GM18907 (cell line): ENCODE results near the gene CTNNA3.
"Not testable (repeated sequence)": the region's sequence is repeated elsewhere in the genome, so short reads cannot be mapped to it uniquely, and the experiment has no call there.

Source experiments
- ATAC-seq: cut with Tn5 transposase; IDR thresholded peaks from one replicate; pipeline ENCODE4 v1.9.1; 2021; ENCODE audit warnings: mild to moderate bottlenecking, moderate library complexity; ENCODE audit not compliant: unreplicated experiment

The CTNNA3 gene

DNA sequence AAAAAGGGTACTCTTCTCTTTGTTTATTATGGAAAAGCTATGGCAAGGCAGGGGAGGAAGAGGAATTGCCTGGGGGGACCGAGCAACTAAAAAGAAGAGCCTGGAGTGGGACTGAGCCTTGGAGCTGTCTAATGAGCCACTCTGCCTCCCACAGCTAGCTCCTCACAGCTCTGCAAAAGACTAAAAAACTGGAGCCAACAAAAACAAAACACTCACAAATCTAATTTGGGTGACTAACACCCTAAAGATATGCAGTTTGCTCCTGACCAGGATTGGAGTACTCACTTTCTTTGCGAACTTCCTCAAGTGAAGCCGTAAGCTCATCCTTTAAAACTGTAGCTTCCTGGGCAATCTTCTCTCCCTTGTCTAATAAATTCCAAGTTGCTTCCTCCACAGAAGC lies 89.4 kb downstream of the CTNNA3 start:
- ATAC-seq = no peak

DNA sequence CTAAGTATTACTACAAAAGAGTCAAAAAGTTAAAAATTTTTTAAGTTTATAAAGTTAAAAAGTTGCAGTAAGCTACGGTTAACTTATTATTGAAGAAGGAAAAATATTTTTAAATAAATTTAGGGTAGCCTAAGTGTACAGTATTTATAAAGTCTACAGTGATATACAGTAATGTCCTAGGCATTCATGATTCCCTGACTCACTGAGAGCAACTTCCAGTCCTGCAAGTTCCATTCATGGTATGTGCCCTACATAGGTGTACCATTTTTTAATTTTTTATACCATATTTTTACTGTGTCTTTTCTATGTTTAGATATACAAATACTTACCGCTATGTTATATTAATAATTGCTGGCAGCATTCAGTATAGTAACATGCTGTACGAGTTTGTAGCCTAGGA lies 92.3 kb downstream of the CTNNA3 start:
- no peak for ATAC-seq

DNA sequence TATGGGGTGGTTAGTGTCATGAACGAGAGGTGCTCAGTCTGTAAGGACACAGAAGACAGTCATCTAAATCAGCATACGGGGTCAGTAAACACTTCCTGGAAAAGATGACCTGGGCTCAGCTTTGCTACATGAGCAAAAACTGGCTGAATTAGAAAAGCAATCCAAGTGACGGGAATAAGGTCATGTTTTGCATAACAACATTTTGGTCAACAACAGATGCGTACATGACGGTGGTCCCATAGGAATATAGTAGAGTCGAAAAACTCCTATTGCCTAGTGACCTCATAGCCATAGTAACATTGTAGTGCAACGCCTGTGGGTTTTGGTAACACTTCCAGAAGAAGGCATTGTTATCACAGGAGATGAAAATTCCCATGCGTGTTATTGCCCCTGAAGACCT lies 92.9 kb downstream of the CTNNA3 start:
- no peak for ATAC-seq

DNA sequence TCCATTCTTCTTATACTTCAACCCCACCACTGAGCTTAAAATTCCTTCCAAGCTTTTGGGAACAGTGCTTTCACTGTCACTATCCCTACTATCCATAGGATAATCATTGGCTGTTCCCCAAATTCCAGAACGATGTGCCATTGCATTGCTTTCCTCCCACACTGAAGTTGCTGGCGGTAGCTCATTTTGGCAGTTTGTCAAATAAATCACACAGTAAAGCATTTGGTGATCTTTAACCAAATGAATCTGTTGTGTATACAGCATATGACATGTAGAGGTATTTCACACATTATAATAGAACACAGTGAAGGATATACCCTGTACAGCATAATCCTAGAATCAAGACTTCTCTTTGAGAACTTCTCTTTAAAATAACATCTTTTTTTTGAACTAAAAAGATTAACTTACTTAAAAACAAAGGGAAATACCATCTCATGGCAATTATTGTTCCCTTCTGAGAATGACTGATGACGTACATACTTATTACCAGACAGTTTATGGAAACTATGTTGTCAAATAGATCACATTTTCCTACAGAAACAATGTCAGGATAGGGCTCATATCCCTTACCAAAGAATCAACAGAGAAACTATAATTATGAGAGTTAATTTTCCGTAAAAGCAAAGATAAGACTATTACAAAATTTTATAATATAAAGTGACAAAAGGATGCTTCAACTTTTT lies 93.6 kb downstream of the CTNNA3 start:
- no peak for ATAC-seq

DNA sequence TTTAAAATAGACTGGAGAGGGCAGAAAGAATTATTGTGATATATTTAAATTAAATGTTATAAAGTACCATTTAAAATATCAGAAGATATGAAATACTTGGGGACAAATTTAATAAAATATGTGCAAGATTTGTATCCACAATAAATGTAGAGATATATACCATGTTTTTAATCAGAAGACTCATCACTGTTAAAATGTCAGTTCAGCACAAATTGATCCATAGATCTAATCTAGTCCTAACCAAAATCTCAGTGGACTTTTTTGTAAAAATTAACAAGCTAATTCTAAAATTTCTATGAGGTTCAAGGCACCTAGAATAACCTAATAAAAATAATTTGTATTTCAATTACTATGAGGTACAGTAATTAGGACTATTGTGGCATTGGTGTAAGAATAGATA lies 96.4 kb downstream of the CTNNA3 start:
- ATAC-seq = no peak

DNA sequence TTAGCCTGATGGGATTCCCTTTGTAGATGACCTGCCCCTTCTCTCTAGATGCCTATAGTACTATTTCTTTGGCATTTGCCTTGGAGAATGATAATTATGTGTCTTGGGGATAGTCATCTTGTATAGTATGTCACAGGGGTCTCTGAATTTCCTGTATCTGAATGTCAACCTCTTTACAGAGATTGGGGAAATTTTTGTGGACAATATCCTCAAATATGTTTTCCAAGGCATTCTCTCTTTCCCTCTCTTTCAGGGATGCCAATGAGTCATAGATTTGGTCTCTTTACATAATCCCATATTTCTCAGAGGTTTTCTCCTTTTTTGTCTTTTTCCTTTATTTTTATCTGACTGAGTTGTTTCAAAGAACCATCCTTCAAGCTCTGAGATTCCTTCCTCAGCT lies 99.4 kb downstream of the CTNNA3 start:
- no peak for ATAC-seq

DNA sequence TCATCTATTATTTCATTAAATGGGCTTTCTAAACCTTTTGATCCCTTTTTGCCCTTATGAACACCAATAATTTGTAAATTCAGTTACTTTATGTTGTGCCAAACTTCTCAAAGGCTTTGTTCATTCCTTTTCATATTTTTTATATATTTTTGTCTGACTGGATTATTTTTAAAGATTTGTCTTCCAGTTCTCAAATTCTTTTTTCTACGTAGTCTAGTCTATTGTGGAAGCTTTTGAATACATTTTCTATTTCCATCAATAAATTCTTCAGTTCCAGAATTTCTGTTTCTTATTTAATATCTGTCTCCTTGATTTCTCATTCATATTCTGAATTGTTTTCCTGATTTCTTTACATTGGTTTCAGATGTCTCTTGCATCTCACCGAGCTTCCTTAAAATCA lies 108.2 kb downstream of the CTNNA3 start:
- no peak for ATAC-seq

DNA sequence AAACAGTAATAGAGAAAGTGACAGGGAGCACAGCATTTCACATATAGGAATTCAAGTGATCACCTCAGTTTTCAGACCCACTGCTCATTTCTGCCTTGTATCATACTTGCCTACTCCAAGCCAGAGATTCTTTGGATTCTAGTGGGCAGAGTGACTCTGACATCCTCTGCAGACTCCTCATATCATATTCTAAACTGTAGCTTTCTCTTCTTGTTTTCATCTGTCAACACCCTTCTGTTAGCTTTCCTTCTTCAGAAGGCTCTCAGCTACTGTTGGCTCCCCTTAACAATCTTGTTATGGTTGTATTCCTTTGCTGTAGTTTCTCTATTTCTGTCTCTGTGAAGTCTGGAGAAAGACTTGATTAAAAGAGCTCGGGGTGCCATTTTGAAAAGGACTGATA lies 120.5 kb downstream of the CTNNA3 start:
- ATAC-seq = no peak

DNA sequence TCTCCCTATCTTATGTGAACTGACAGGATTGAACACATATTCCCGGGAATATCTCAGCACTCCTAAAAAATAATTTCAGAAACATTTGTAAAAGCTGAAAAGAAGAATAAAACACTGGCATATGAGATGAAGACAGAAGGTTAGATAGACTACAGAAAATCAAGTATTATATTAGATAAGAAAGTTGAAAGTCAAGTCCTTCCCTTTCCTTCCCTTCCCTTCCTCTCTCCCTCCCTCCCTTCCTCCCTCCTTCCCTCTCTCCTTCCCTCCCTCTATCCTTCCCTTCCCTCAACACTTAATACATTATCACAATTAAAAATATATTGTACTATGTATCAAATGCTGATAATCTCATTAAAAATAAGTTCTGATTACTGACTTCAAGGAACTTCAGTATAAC lies 122.5 kb downstream of the CTNNA3 start:
- ATAC-seq = no peak

DNA sequence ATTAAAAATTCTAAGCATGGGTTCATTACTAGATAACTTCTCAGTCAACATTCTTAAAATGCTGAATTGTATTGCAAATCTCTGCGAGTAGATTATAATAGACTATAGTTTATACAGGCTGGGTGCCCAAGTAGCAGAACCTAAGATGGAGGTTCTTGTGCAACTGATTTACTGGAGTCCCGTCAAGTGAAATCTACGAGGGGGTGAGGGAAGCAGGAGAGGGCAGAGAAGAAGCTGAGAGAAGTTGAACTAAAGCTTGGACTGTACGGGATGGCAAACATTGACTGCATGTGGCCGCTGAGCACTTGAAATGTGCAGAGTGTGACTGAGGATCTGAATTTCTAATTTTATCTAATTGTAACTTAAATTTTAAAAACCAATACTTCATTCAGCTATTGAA lies 124.5 kb downstream of the CTNNA3 start:
- no peak for ATAC-seq

DNA sequence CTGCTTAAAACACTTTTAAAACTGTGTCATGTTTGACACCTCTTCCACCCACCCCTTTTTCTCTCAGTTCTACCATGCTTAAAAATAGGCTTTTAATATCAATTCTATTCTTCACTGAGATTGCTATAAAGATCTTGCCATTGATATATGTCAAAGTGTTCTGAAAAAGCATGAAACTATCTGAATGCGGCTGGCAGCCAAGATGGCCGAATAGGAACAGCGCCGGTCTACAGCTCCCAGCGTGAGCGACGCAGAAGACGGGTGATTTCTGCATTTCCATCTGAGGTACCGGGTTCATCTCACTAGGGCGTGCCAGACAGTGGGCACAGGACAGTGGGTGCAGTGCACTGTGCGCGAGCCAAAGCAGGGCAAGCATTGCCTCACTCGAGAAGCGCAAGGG lies 137.7 kb downstream of the CTNNA3 start:
- ATAC-seq = not testable (repeated sequence)

DNA sequence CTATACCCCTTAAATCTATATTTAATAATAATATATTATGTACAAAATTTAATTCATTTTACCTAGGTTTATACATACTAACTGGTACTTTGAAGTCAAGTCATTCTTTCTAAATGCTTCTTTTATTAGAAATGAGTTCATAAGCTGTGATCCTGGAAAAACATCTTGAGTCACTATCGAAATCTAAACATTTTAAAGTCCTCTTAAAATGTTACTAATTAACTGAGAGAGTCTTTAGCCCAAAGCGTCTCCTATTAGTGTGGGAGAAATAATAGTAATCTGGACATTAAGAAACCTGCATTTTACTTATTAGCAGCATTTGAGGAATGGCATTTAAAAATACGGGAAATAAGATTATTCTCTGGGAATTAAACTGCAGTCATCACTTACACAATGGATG lies 142.7 kb downstream of the CTNNA3 start:
- no peak for ATAC-seq

DNA sequence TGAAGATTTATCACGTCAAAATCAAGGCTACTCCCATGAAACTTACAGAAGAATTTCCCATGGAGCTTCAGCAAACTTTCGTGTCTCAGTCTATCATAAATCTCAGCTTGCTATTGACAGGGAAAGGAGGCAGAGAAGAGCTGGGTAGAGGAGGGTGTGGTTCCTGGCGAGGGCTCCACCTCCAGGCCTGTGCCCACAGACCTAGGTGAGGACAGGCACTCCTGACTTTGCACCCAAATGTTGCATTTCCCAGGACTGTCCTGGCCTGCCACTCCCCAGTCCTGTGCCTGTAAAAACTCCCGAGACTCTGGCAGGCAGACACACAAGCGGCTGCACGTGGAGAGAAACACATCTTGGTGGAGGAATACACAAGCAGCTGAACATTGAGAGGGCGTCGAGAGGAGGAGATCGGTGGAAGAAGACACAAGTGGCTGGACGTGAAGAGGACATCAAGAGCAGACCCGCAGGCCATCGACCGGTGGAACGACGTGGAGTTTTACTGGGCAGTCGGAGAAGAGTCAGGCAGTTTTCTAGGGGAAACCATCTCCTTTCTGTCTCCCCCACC lies 145.1 kb downstream of the CTNNA3 start:
- no peak for ATAC-seq

DNA sequence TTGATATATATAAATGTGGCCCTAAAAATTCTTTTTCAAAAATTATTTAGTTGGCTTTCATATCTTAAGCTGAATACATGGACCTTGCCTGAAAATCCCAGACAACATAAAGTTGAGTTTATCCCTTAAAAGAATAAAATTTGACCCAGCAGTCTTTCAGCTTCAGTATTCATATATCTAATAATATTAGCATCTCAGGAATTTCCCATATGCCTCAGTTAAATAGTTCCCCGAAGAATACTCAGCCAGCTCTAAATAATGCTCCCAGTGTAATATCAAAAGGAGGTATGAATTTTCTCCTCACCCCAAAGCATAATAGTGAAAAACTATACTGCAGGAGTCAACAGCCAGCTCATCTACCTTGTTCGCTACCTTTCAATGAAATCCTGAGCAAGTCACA lies 145.9 kb downstream of the CTNNA3 start:
- ATAC-seq = no peak

DNA sequence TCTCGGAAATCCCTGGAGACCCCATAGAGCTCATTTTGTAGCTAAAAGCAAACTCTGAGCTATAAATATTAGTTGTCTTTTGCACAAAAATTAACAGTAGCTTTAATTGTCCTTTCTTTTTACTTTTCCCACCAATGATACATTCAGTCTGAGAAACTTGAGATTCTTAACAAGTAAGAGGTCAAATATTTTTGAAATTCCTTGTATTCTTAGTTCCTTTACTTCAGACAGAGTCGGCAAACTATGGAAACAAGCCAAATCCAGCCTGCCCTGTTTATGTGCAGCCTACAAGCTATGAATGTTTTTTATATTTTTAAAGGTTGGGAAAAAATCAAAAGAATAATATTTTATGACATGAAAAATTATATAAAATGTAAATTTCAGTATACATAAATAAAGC lies 146.6 kb downstream of the CTNNA3 start:
- no peak for ATAC-seq

DNA sequence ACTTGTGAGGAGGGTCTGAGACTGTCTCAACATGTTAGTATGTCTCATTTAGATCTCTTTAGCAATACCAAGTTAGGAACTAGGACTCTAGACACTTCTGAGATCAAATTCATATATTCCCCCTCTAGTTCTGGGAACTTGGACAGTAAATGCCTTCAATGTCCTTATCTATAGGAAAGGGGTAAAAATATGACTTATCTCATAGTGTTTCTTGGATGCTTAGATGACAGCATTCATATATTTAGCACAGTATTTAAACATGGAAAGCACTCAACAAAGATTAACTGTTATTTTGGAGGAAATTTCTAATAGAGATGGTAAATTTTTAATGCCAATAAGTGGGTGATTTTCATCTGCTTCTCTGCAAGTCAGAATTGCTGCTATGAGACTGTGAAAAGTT lies 154.6 kb downstream of the CTNNA3 start:
- ATAC-seq = no peak

DNA sequence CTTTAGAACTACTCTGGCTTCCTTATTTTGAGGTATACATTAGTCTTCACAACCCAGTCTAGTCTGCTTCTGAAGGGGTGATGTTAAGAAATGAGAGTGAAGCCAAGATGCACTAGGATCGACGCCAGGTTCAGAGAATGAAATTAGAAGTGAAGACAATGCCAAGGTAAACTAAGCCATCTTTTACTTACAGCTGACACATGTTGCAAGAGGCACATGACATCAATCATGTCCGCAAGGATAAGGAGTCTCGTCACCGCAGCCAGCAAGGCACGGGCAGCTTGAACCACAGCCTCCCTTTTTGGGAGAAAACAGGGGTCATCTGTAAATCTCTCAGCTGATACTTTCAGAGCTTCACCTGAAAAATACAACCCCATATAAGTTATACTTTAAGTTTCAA lies 156.7 kb downstream of the CTNNA3 start:
- no peak for ATAC-seq

DNA sequence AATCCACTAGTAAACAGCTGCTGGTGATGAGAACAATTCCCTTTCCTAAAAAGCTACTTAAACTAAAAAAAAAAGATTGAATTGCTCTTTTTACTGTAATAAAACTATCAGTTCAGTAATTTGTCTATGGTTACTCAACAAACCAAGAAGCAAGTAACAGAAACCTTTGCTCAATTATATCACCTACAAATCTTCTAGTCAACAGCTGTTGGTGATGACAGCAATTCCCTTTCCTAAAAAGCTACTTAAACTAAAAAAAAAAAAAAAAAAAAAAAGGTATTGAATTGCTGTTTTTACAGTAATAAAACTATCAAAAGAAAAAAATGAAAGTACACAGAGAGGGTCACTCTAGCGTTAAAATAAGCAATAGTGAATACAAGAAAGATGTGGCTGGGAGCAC lies 158.1 kb downstream of the CTNNA3 start:
- no peak for ATAC-seq

DNA sequence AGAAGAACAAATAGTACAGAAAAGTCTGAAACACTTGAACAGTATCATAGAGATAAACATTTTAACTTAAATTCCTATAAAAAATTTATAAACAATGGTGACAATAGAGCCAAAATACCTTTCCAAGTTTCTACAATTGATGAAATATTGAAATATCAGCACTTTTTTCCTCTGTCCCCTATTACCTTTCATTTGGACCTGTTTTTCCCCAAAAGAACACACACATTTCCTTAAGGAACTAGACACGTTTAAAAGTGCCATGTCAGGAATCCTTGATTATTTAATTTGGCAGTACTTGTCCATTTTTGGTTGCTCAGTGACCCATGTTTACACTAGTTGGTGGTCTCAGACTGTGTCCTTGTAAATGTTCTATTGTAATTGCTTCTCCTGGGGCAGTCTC lies 162.6 kb downstream of the CTNNA3 start:
- ATAC-seq = no peak

DNA sequence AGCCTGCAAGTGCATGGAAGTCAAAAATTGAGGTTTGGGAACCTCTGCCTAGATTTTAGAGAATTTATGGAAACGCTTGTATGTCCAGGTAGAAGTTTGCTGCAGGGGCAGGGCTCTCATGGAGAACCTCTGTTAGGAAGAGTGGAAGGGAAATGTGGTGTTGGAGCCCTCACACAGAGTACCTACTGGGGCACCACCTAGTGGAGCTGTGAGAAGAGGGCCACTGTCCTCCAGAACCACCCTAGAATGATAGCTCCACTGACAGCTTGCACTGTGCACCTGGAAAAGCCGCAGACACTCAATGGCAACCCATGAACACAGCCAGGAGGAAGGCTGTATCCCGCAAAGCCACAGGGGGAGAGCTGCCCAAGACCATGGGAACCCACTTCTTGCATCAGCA lies 165.0 kb downstream of the CTNNA3 start:
- ATAC-seq = not testable (repeated sequence)

DNA sequence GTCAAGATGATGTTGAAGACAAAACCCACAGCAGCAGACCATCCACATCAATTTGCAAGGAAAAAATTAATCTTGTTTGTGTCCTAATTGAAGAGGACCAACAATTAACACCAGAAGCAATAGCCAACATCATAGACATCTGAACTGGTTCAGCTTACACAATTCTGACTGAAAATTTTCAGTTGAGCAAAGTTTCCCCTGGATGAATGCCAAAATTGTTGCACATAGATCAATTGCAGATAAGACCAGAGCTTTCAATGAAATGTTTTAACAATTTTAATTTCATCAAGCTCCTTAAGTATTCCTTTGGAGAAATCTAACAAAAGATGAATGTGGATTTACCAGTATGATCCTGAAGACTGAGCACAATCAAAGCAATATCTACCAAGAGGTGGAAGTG lies 168.6 kb downstream of the CTNNA3 start:
- ATAC-seq = no peak

DNA sequence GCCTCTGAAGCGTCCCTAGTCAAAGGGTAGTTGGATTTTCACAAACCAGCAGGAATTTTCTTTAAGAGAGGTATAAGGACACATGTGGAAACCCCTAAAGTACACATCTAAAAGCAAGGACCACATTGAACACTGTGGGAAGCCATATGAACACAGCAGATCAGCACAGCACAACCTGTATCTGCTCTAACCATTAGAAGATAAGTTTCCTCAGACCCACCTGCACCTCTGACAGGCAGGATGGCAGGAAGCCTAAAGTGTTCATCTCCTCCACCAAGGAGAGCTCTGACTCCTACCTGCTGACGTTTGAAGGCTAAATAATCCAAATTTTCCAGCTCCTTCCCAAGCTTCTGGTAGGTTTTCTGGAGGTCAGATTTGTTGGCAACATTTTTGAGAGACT lies 174.4 kb downstream of the CTNNA3 start:
- ATAC-seq = no peak

DNA sequence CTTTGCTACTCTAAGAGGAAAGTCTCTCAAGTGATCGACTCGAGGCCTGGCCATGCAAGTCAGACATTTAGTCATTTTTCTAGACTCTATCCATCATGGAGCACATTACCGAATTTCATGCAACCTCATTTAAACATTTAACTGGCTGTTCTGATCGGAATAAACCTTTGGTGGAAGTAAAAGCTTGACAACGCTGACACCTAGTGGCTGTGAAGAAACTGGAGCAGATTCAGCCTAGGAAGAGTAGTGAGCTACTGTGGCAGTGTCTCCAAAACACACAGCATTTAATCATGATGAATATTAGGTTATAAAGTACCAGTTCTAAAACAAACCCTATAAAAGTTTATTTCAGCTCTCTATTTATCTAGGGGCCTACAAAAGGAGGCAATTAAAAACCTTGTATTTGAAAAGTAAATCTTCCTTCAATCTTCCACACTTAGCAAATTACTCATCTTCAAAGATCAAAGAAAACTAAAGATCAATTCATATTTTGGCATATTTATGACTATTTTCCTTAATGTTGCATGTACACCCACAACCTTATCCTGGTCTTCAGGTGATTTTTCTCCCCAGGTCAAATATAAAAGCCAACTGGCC lies 175.0 kb downstream of the CTNNA3 start:
- ATAC-seq = peak; percentile 82
